Measurements from ENCODE around the gene CGN.
"Not testable (repeated sequence)": the region's sequence is repeated elsewhere in the genome, so short reads cannot be mapped to it uniquely, and the experiment has no call there.

The CGN gene

DNA sequence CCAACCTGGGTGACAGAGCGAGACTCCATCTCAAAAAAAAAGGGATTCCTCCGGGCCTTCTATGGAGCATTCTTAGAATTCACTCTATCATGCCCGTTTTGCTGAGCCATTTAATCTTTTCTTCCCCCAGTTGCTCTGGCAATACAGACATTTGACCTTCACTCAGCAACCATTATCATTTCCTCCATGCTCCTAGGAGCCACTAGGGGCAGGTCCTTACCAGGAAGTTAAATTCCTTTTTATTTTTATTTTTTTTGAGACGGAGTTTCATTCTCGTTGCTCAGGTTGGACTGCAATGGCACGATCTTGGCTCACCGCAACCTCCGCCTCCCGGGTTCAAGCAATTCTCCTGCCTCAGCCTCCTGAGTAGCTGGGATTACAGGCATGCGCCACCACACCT is 9.7 kb upstream of the CGN start:
- DNase-seq = no peak

GRCh38 chr1:151502035-151502700 is 9.0 kb upstream of the CGN start:
- no peak for DNase-seq

DNA sequence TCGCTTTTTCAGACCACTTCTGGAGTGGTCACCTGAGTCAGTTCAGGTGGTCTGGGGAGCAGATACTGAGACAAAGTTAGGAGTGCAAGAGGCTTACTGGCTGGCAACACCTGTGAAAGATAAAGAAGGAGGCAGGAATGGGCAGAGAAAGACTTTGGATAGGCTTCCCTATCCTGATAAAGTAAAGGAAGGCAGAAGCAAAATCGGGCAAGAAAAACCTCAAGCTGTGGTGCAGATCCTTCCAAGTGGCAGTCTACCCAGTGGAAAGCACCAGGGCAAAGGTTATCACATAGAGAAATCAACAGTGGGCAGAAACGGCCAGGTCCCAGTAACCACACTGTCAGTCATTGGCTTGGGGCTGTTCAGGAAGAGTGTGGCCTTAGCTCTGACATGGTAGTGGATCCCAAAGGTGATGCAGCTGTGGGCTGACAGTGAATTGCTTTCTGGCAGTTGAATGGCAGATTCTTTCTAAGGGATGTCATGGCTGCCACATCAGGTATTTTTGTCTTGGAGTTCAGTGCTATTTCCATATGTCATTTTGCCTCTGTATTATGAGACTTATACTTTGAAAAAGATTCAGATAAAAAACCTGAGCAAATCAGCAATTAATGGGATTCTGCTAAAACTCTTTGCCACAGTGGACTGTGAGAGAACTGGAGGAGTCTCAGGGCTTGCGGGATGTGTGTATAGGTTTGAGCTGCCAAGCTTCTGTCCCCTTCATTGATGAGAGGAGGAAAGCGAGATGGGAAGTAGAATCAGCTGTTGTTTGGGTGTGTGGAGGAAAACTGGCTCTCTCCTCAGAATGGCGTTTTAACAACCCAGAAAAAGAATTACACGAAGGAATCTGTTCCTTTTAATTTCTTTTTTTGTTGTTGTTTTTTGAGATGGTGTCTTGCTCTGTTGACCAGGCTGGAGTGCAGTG is 8.1 kb upstream of the CGN start:
- DNase-seq = no peak

GRCh38 chr1:151504252-151504651 is 6.9 kb upstream of the CGN start:
- no peak for DNase-seq

DNA sequence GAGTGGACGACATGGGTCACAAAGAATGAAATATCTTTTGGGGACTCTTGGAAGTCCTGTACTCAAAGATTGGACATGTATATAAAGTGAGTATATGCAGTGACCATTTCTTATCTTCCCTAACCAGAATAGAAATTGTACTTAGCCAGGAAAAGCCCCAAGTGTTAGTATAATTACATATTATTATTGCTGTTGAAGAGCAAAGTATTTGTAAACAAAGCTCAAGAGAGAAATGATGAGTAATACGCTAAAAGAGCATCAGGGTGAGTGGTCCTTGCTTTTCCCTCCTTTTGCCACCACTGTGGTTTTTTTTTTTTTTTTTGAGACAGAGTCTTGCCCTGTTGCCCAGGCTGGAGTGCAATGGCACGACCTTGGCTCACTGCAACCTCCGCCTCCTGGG is 6.4 kb upstream of the CGN start:
- no peak for DNase-seq

- DNase-seq = no peak
Observed at GRCh38 chr1:151508833-151509232, 2.4 kb upstream of the CGN start.

DNA sequence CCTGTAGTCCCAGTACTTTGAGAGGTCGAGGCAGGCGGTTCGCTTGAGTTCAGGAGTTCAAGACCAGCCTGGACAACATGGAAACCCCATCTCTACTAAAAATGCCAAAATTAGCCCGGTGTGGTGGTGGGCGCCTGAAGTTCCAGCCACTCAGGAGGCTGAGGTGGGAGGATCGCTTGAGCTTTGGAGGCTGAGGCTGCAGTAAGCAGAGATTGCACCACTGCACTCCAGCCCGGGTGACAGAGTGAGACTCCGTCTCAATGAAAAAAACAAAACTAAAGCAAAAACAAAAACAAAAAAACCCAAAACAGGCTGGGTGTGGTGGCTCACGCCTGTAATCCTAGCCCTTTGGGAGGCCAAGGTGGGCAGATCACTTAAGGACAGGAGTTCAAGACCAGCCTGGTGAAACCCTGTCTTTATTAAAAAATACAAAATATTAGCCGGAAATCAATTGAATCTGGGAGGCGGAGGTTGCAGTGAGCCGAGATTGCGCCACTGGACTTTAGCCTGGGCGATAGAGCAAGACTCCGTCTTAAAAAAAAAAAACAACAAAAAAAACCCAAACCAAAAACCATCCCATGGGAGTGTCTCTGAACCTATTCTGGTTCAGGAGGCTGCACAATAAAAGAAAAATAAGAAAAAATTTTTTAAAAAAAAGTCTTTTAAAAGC is 1.7 kb upstream of the CGN start:
- no peak for DNase-seq

GRCh38 chr1:151510020-151510405 is 1.2 kb upstream of the CGN start:
- DNase-seq = no peak

GRCh38 chr1:151510614-151510956 is 602 bp upstream of the CGN start:
- no peak for DNase-seq

- no peak for DNase-seq
Observed at GRCh38 chr1:151511636-151512215, 539 bp downstream of the CGN start.

DNA sequence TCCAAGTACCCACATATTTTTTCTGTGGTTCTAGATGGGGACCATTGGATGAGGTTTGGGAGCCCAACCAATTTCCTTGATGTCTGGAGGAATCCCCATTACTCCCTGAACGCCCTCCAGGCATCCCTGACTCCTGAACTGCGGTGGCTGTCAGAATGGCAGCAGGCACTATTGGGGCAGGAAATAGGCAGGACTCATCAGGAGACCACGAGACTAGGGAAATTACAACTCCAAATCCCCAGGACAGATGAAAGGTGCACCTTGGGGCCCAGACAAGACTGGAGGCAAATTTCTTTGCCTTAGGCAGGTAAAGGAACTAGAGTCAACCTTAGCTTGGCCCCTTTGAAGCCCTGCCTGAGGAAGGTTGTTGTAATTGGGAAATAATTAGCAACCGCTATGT is 1.1 kb downstream of the CGN start:
- DNase-seq = no peak

DNA sequence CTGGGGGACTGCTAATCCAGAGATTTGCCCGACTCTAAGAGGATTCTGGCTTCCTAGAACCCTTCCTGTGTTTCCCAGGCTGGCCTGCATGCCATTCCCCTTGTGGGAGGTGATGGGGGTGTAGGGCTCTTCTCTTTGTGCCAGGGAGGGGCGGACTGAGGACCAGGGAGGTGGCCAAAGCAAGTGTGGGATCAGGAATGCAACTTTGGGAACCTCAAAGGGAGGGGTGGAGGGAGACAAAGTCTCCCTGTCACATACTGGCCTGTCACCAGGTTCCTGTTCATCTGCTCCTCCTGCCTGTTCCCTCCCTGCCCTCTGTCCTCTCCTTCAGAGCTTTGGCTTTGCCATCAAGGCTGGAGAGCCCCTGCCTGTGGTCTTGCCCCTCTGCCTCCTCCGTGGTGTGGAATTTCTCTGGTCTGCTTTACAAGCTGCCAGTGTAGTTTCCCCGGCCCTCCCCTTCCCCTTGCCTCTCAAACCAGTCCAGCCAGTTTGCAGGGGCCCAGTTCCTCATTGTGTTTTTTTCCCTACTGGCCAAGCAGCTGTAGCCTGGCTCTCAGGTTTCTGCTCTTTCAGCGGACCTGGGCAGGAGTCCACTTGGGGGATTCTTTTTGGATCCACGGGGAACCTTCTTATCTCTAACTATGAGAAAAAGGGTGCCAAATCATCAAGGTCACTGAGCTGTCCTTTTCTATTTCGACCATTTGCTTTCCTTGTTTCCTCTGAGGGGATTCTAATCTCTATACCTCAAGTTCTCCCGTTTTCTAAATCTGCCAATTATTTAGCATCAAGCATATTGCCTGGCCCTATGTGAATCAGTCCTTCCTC is 1.8 kb downstream of the CGN start:
- no peak for DNase-seq

- no peak for DNase-seq
Observed at GRCh38 chr1:151513626-151514121, 2.5 kb downstream of the CGN start.

- DNase-seq = no peak
Observed at GRCh38 chr1:151514366-151514765, 3.2 kb downstream of the CGN start.

DNA sequence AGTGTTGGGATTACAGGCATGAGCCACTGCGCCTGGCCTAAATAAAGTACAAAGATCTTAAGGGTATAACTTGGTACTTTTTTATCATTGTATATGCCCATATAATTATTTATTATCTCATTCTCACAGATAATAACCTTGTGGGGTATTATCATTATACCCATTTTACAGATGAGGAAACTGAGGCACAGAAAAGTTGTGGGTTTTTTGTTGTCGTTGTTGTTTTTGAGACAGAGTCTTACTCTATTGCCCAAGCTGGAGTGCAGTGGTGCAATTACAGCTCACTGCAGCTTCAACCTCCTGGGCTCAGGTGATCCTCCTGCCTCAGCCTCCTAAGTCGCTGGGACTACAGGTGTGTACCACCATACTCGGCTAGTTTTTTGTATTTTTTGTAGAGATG is 4.1 kb downstream of the CGN start:
- no peak for DNase-seq

DNA sequence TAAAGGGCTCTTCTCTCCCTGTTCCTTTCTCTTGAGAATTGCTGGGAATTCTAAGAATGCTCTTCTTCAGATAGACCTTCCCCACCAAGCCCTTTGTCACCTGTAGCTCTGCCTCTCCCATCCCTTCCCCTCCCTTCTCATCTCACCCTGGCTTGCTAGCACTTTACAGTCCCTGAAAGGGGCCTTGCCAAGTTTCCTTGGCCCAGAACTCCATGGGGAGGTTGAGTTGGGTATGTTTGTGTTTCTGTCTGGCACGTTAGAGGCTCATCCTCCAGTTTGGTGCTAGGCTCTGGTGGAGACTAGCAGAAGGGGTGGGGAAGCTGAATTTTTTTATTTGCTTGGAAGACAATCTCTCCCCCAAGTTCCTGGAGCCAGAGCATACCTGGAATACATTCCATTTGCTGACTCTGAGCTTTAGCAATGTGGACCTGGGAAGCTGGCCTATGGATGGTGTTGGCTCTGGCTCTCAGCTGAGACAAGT is 4.9 kb downstream of the CGN start:
- no peak for DNase-seq

GRCh38 chr1:151518431-151518830 is 7.2 kb downstream of the CGN start:
- no peak for DNase-seq

GRCh38 chr1:151518936-151519335 is 7.7 kb downstream of the CGN start:
- DNase-seq = no peak

DNA sequence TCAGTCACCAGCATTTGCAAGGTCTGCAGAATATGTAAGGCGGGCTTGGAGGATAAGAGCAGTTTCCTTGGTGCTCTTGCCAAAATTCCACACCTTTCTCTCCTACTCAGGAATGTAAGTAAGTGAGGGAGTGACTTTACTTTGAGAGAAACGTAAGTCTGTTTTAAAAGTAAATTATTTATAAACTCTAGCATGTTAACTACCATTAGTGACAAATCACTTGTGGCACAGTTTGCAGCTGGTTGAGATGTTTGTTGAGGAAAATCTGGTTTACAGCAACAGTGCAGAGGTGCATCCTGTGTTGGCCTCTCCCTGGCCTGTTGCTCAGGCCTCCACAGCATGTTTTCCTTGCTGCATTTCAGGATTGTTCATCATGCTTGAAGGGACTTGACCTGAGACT is 8.5 kb downstream of the CGN start:
- no peak for DNase-seq

DNA sequence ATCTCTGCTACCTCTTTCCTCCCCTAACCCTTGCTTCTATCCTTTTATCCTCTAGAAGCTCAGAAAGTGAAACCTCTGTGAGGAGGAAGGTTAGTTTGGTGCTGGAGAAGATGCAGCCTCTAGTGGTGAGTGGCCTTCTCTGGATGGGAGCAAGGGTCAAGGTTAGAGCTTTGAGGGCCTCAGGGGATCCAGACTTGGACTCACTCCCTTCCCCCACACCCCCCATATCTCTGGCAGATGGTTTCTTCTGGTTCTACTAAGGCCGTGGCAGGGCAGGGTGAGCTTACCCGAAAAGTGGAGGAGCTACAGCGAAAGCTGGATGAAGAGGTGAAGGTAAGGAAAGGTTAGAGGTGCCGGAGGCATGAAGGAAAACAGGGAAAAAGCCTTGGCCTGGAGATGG is 9.2 kb downstream of the CGN start:
- no peak for DNase-seq

DNA sequence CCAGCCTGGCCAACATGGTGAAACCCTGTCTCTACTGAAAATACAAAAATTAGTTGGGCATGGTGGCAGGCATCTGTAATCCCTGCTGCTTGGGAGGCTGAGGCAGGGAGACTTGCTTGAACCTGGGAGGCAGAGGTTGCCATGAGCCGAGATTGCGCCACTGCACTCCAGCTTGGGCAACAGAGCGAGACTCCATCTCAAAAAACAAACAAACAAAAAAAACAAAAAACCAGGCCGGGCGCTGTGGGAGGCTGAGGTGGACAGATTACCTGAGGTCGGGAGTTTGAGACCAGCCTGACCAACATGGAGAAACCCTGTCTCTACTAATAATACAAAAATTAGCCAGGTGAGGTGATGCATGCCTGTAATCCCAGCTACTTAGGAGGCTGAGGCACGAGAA is 11.2 kb downstream of the CGN start:
- not testable (repeated sequence) for DNase-seq

GRCh38 chr1:151523326-151523725 is 12.1 kb downstream of the CGN start:
- DNase-seq = no peak

Data from NCI-H2081 treated with DMSO at 0.1 percent for 48 hours (cell line).